ENCODE results near the gene CTSS. TPM values are rescaled to one million over a fixed set of nuclear protein-coding genes. Genes with fewer than 3 reads are reported as not detected.
"Not testable (repeated sequence)": the region's sequence is repeated elsewhere in the genome, so short reads cannot be mapped to it uniquely, and the experiment has no call there.

CTSS gene
- total and polyA plus RNA-seq, 2 donors (not counting 3 experiments of a cell fraction or from before 2014, with no cell fraction given), result 4.0 to 11.1 TPM

DNA sequence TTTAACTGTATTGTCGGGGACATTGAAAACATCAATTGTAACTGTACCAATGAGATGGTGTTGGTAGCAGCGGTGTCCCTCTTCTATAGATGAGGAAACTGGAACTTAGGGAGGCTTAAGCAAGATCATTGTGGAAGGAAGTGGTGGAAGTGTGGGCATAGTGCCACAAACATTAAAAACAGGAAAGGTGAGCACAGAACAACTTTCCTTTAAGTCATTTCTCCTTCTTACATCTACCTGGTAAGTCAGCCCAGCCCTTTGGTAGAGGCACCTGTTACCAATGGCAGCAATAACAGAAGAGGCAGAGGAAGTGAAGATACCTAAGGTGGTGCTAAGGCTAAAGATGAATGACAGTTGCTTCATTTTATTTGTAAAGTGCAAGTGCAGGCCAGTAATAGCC is 12.0 kb upstream of the CTSS start:
- no peaks in the 10 kb centered on the region for H3K79me2 ChIP-seq (ENCODE audit: control insufficient read depth, insufficient read depth, low read length)
- ChIA-PET CTCF (interaction anchor here (1.5 kb wide), 1 partner anchor 11 kb away, joined by 3 read pairs; no protein-coding TSS in a partner anchor), POLR2A (no interaction called here)
- H4K20me1 ChIP-seq (replicated peaks; ENCODE audit: control insufficient read depth, extremely low read depth, insufficient read depth, low read length), result no peaks in the 10 kb centered on the region
- H3K4me1 ChIP-seq (ENCODE audit: control insufficient read depth, extremely low read depth, insufficient read depth, low read length), result no peaks in the 10 kb centered on the region
- no peaks in the 10 kb centered on the region for H3K27me3 ChIP-seq (ENCODE audit: control insufficient read depth in 2 of 2, insufficient read depth in 2 of 2, low read length in 2 of 2)
- H3K9me1 ChIP-seq (replicated peaks; ENCODE audit: control insufficient read depth, extremely low read depth, insufficient read depth, low read length), result no peaks in the 10 kb centered on the region
- no TSS peak for BruUV-seq (replicated peaks)
- intact Hi-C loops (cut with micrococcal nuclease), result no loop called here
- no peaks in the 10 kb centered on the region for H3K36me3 ChIP-seq (ENCODE audit: control insufficient read depth in 2 of 2, extremely low read depth in 1 of 2, insufficient read depth in 2 of 2, low read length in 2 of 2)
- dilution Hi-C loops (cut with MboI; ENCODE audit: extremely low pct_ligation_motif_present, low sequenced_read_pairs), result no loop called here
- DNase-seq (ENCODE audit: low read depth, low spot score), result no peak
- H3K27ac ChIP-seq (ENCODE audit: insufficient read depth, low read depth, low read length), result no peak overlapping the region
- no peaks in the 10 kb centered on the region for H3K9me3 ChIP-seq (replicated peaks; ENCODE audit: control insufficient read depth, insufficient read depth, low read length)
- no peak overlapping the region for H2AFZ ChIP-seq (ENCODE audit: low read depth, low read length)
- no peak for FAIRE-seq
- TF ChIP-seq POLR2A (IDR thresholded peaks at IDR 0.05; ENCODE audit: low read depth, low read length), result no peak
- no peak overlapping the region for H3K9ac ChIP-seq (replicated peaks; ENCODE audit: extremely low read depth, insufficient read depth, low read length)
- no peak overlapping the region for H3K4me3 ChIP-seq (replicated peaks in 1 of 3; ENCODE audit: insufficient read depth in 1 of 3, low read depth in 1 of 3, low read length in 3 of 3)
- H3K4me2 ChIP-seq (ENCODE audit: insufficient read depth, low read length), result no peak overlapping the region

DNA sequence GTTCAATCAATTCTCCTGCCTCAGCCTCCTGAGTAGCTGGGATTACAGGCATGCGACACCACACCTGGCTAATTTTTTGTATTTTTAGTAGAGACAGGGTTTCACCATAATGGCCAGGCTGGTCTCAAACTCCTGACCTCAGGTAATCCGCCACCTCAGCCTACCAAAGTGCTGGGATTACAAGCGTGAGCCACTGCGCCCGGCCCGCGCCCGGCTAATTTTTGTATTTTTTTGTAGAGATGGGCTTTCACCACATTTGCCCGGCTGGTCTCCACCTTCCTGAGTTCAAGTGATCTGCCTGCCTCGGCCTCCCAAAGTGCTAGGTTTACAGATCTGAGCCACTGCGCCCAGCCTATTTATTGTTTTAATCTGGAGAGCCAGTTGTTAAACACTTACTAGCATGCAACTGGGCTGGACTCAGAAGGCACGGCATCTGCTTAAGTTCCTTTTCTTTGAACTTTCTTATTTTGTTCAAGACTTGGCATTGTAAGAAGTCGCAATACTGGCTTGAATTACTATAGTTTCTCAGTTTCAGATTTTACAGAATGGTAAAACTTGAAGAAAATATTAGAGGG is 10.4 kb upstream of the CTSS start:
- H3K27ac ChIP-seq (ENCODE audit: insufficient read depth, low read depth, low read length); H3K9me3 ChIP-seq (replicated peaks; ENCODE audit: control insufficient read depth, insufficient read depth, low read length); FAIRE-seq; H3K4me3 ChIP-seq (replicated peaks in 1 of 3; ENCODE audit: insufficient read depth in 1 of 3, low read depth in 1 of 3, low read length in 3 of 3); BruUV-seq (replicated peaks); H4K20me1 ChIP-seq (replicated peaks; ENCODE audit: control insufficient read depth, extremely low read depth, insufficient read depth, low read length); POLR2A ChIA-PET; DNase-seq (ENCODE audit: low read depth, low spot score); H3K9ac ChIP-seq (replicated peaks; ENCODE audit: extremely low read depth, insufficient read depth, low read length); H3K79me2 ChIP-seq (ENCODE audit: control insufficient read depth, insufficient read depth, low read length); H3K4me2 ChIP-seq (ENCODE audit: insufficient read depth, low read length); H3K9me1 ChIP-seq (replicated peaks; ENCODE audit: control insufficient read depth, extremely low read depth, insufficient read depth, low read length); H3K4me1 ChIP-seq (ENCODE audit: control insufficient read depth, extremely low read depth, insufficient read depth, low read length); H2AFZ ChIP-seq (ENCODE audit: low read depth, low read length); H3K27me3 ChIP-seq (ENCODE audit: control insufficient read depth in 2 of 2, insufficient read depth in 2 of 2, low read length in 2 of 2); intact Hi-C loops (cut with micrococcal nuclease); H3K36me3 ChIP-seq (ENCODE audit: control insufficient read depth in 2 of 2, extremely low read depth in 1 of 2, insufficient read depth in 2 of 2, low read length in 2 of 2); dilution Hi-C loops (cut with MboI; ENCODE audit: extremely low pct_ligation_motif_present, low sequenced_read_pairs): not testable (repeated sequence)
- CTCF ChIA-PET, result interaction anchor here (0.6 to 1.5 kb wide), 3 partner anchors 13 to 115 kb away, joined by 3 read pairs; no protein-coding TSS in a partner anchor

Data from endothelial cell of umbilical vein (primary cell).